ENCODE measurements around the gene ZNF655.

The ZNF655 gene

DNA sequence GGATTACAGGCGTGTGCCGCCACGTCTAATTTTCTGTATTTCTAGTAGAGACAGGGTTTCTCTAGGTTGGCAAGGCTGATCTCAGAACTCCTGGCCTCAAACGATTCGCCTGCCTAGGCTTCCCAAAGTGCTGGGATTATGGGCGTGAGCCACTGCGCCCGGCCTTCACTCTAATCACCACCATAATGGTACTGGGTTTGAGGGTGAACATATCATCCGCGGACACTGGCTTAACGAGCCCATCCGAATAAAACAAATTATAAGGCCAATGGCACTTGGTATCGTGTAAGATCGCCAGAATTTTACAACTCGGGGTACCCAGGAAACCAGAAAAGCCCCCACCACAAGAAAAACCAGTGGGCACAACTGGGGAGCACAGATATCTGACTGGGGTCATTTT is 7.1 kb upstream of the ZNF655 start:
- Histone ChIP-seq H3K4me3 (ENCODE audit: low read length) (peak overlapping the region; percentile 99), H3K27me3 (replicated peaks; ENCODE audit: insufficient read depth, low read length) (no peaks in the 10 kb centered on the region), H3K27ac (ENCODE audit: low read length) (no peak overlapping the region), H3K9me2 (replicated peaks; ENCODE audit: insufficient read depth, low read length) (no peaks in the 10 kb centered on the region), H2AFZ (ENCODE audit: low read length) (peak overlapping the region; percentile 100), H3K9me3 (replicated peaks; ENCODE audit: insufficient read depth, low read length) (no peaks in the 10 kb centered on the region), H4K20me1 (ENCODE audit: insufficient read depth, low read length) (no peaks in the 10 kb centered on the region), H3K79me2 (ENCODE audit: low read length) (peaks cover 6% of the 10 kb centered on the region), H3K4me1 (ENCODE audit: low read length) (no peaks in the 10 kb centered on the region; the same call in 1 of the 2 replicates), H3K4me2 (ENCODE audit: low read depth, low read length) (peak overlapping the region; percentile 65), H3F3A (ENCODE audit: insufficient read depth, low read length) (no peaks in the 10 kb centered on the region), H3K9ac (ENCODE audit: low read length) (peak overlapping the region; percentile 83), H3K36me3 (replicated peaks; ENCODE audit: insufficient read depth, low read length) (no peaks in the 10 kb centered on the region)
- TF ChIP-seq CTCF (IDR thresholded peaks at IDR 0.05; ENCODE audit: low read length): no peak
- no peak for TF ChIP-seq EZH2phosphoT487 (IDR thresholded peaks at IDR 0.05; ENCODE audit: low read length)
- no peak for TF ChIP-seq EZH2 (optimal IDR thresholded peaks at IDR 0.05; ENCODE audit: low read depth, low read length)
- DNase-seq: no peak

DNA sequence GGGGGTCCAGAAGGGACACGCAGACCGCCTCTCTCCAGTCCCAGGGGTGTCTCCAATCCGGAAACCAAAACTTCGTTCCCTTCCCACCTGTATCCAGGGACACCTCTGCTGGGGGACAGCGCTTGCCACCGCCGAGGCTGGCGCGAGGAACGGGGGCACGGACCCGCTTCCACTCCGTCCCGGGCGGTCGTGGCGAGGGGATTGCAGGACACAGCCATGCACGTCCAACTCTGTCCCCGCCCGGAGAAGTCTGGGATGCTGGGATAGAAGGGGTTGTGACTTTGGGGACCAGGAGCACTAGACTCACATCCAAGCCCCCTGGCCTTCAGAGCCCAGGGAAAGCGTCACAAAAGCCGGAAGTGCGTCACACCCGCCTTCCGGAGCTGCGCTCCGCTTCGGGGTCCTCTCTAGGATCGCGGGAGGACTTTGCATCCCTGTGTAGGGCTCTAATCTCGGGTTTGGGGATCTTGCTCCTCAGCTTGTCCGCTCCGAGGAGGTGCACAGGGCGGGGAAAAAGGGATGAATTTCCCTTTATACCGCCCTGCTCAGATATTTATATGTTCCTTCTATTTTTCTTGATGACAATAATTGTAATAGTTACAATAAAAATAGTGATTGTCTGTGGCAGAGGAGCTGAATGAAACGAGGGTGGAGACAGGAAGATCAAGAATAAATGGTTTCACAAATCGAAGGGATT is 6.5 kb upstream of the ZNF655 start, which contains the start of gene FAM200A:
FAM200A (minus strand) TSS at position 348 of the 697 bp plus-strand sequence. CDS start 3,707 bp downstream, outside the sequence.
- Histone ChIP-seq H3K79me2 (ENCODE audit: low read length) (peaks cover 6% of the 10 kb centered on the region), H4K20me1 (ENCODE audit: insufficient read depth, low read length) (no peaks in the 10 kb centered on the region), H3K27ac (ENCODE audit: low read length) (no peak within 1 kb of the TSS; the same call in 1 of the 2 replicates), H3F3A (ENCODE audit: insufficient read depth, low read length) (no peaks in the 10 kb centered on the region), H3K4me3 (ENCODE audit: low read length) (peak within 1 kb of the TSS; percentile 99), H3K9me2 (replicated peaks; ENCODE audit: insufficient read depth, low read length) (no peaks in the 10 kb centered on the region), H3K9me3 (replicated peaks; ENCODE audit: insufficient read depth, low read length) (no peaks in the 10 kb centered on the region), H3K36me3 (replicated peaks; ENCODE audit: insufficient read depth, low read length) (no peaks in the 10 kb centered on the region), H3K4me2 (ENCODE audit: low read depth, low read length) (peak within 1 kb of the TSS; percentile 65), H3K27me3 (replicated peaks; ENCODE audit: insufficient read depth, low read length) (no peaks in the 10 kb centered on the region), H2AFZ (ENCODE audit: low read length) (peak within 1 kb of the TSS; percentile 100), H3K9ac (ENCODE audit: low read length) (peak within 1 kb of the TSS; percentile 83), H3K4me1 (ENCODE audit: low read length) (no peaks in the 10 kb centered on the region; the same call in 1 of the 2 replicates)
- peak; percentile 93 for DNase-seq
- TF ChIP-seq EZH2phosphoT487 (IDR thresholded peaks at IDR 0.05; ENCODE audit: low read length) (no peak), EZH2 (optimal IDR thresholded peaks at IDR 0.05; ENCODE audit: low read depth, low read length) (no peak), CTCF (IDR thresholded peaks at IDR 0.05; ENCODE audit: low read length) (no peak)

DNA sequence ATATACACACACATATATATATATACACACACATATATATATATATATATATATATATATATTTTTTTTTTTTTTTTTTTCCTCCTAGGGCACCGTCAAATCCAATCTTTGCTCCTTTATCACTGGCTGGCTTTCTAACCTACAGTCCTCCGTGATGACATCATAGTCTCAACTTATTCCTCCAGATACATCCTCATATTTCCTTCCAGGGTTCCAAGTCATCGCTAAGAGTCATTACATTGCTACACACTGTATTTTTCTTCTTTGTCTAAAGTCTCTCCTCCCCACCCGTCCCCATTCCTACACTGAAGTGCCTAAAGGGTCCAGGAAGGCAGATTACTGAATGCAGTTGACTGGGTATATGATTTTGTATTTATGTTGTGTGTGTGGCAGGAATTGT is 5.4 kb upstream of the ZNF655 start:
- Histone ChIP-seq H2AFZ (ENCODE audit: low read length) (no peak overlapping the region), H3K4me1 (ENCODE audit: low read length) (no peaks in the 10 kb centered on the region; the same call in 1 of the 2 replicates), H3K36me3 (replicated peaks; ENCODE audit: insufficient read depth, low read length) (no peaks in the 10 kb centered on the region), H3K27me3 (replicated peaks; ENCODE audit: insufficient read depth, low read length) (no peaks in the 10 kb centered on the region), H3K4me2 (ENCODE audit: low read depth, low read length) (no peak overlapping the region), H3K79me2 (ENCODE audit: low read length) (peaks cover 6% of the 10 kb centered on the region), H3K4me3 (ENCODE audit: low read length) (no peak overlapping the region), H3K9me2 (replicated peaks; ENCODE audit: insufficient read depth, low read length) (no peaks in the 10 kb centered on the region), H4K20me1 (ENCODE audit: insufficient read depth, low read length) (no peaks in the 10 kb centered on the region), H3K9ac (ENCODE audit: low read length) (no peak overlapping the region), H3K27ac (ENCODE audit: low read length) (no peak overlapping the region), H3K9me3 (replicated peaks; ENCODE audit: insufficient read depth, low read length) (no peaks in the 10 kb centered on the region), H3F3A (ENCODE audit: insufficient read depth, low read length) (peaks cover 8% of the 10 kb centered on the region)
- no peak for DNase-seq
- TF ChIP-seq EZH2 (optimal IDR thresholded peaks at IDR 0.05; ENCODE audit: low read depth, low read length): no peak
- no peak for TF ChIP-seq EZH2phosphoT487 (IDR thresholded peaks at IDR 0.05; ENCODE audit: low read length)
- TF ChIP-seq CTCF (IDR thresholded peaks at IDR 0.05; ENCODE audit: low read length): no peak

Measured in MM.1S (cell line).